NOMO-1 treated with DMSO at 0.1 percent for 48 hours (cell line): ENCODE data around the gene FAM240A.

ENCODE experiments used
- DNase-seq: peaks from one replicate; lab custom pipeline; 2025; ENCODE audit not compliant: unreplicated experiment; lab: John Stamatoyannopoulos, UW

FAM240A gene

DNA sequence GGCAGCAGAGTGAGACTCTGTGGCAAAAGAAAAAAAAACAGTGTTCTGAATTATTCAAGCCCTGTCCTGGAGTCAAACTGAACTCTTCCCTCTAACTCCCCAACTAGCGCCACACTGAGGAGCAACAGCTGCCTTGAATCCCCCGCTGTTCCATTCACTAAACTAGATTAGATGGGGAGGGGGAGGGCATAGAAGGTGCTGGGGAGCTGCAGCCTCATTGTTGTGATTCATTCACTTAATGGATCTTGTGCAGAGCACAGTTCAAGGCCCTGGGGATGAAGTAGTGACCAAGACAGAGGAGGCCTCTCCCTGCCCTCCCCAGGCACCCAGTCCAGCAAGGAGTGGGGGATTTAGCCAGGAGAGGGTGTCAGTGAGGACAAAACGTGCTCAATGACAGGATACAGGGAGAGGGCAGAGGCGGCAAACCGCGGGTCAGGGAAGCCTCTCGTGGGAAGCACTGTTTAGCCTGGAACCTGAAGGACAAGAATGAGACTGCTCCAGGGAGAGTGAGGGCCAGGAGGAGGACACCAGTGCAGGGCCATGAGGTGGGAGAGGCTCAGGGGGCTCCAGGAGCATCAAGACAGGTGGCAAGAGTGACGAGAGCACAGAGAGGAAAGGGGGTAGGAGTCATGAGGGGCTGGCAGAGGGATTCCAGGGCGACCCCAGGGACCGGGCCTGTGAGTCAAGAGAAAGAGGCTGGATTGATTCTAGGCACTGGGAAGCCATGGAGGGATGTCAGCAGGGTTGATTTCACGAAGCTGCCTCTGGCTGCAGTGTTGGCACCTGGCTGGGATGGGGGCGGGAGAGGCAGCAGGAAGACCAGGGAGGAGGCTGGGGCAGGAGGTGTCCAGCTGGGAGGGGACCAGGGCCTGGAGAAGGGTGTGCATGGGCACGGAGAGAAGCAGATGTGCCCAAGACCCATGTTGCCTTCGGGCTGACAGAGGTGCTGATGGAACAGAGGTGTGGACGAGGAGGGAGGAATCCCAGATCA lies 49.7 kb downstream of the FAM240A start:
- no peak for DNase-seq

- no peak for DNase-seq
Measured at GRCh38 chr3:46662771-46663551, 50.6 kb downstream of the FAM240A start.

GRCh38 chr3:46663591-46664135 lies 51.3 kb downstream of the FAM240A start:
- no peak for DNase-seq

DNA sequence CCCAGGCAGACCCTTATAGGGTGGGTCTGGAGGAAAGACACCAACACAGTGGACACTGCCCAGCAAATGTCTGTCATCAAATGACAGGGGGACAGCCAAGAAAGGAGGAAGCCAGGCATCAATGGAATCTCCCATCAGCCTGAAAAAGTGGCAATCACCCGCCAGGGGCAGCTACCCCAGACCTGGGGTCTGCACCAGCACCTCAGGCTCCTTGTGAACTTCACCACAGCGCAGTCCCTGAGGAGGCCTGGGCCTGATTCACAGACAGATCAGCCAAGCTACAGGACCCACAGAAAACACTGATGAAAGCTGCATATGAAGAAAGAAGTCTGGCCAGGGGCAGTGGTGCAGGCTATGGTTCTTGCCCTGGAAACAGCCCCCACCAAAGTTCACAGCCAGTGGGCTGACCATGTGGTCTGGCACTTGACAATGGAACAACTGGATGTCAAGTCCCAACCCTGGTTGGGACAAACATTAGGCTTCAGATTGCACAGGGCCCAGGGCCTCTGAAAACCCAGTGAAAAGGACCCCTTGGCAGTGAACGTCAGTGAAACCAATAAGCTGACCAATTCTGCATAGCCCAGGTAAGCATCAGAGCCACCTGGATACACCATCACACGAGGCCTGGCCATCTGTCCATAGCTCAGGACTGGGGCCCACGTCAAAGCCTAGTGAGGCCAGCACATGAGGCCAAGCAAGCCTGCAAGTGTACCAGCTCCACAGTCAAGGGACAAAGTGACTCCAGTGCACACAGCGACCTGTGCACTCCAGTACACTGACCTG lies 52.1 kb downstream of the FAM240A start:
- no peak for DNase-seq

- DNase-seq = no peak
Measured at GRCh38 chr3:46664971-46665762, 52.8 kb downstream of the FAM240A start.

GRCh38 chr3:46665763-46666452 lies 53.6 kb downstream of the FAM240A start:
- DNase-seq = no peak

DNA sequence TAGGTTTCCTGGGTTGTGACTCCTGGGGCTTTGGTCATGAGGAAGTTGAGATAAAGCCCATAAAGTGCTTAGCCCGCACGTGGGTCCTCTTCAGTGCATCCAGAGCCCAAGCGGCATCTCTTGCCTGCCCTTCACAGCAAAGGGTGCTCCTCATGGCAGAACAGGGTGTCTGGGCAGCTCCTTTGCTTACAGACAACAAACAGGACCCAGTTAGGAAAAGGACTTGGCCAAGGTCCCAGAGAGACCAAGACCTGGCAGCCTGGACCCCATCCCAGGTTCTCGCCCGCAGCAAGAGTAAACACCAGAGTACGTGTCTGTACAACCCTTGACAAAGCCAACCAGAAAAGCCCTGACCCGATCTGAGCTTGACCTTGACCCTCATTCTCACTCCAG lies 54.1 kb downstream of the FAM240A start:
- DNase-seq = no peak

GRCh38 chr3:46667061-46667621 lies 54.8 kb downstream of the FAM240A start:
- DNase-seq = no peak

DNA sequence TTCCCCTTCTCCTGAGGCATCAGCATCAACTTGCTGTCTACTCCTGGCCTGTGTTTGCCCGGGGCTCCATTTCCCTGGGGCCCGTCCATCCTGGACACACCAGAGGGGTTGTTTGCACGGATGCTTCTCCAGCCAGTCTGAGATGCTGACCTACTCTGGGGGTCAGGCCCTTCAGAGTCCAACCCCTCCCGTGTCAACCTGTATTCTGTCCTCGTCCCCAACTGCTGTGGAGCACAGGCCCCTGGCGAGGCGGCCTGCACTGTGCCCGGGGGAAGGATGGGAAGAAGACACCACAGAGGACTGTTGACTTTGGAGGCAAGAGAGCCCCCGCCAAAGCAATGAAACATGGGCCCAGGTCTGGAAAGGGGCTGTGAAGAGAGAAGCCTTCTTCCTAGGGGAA lies 55.3 kb downstream of the FAM240A start:
- DNase-seq = no peak

DNA sequence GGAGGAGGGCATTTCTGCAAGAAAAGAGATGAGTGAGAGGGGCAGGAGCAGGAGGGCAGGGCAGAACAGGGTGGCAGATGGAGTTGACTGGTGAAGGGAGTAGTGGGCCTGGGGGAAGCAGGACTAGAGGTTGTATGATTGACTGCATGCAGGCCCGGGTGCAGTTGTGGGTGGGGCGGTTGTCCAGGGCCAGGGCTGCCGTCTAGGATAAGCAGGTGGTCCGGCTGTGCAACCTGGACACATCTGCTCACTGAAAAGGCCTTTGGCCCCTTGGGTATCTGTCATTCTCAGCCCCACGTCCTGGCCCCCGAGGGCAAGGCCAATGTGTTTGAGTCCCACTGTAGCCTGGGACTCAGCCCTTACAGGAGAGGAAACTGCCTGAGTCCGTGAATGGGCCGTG lies 55.8 kb downstream of the FAM240A start:
- no peak for DNase-seq

DNA sequence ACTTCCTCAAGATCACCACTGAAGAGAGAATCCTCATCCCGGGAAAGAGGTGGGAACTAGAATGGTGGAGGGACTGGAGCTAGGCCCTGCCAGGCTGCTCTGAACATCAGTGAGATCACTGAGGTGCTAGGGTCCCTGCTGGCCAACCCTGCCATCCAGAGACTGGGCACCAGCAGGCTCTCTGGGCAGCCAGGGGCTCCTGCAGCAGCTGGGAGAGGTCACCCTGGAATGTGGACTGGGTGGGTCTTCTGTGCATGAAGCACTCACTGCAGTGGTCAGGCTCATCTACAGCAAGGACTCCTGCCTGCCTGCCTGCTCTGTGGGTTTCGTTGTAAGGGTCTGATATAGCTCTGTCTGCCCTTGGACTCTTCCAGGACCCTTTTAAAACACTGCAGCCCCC lies 56.3 kb downstream of the FAM240A start:
- no peak for DNase-seq

DNA sequence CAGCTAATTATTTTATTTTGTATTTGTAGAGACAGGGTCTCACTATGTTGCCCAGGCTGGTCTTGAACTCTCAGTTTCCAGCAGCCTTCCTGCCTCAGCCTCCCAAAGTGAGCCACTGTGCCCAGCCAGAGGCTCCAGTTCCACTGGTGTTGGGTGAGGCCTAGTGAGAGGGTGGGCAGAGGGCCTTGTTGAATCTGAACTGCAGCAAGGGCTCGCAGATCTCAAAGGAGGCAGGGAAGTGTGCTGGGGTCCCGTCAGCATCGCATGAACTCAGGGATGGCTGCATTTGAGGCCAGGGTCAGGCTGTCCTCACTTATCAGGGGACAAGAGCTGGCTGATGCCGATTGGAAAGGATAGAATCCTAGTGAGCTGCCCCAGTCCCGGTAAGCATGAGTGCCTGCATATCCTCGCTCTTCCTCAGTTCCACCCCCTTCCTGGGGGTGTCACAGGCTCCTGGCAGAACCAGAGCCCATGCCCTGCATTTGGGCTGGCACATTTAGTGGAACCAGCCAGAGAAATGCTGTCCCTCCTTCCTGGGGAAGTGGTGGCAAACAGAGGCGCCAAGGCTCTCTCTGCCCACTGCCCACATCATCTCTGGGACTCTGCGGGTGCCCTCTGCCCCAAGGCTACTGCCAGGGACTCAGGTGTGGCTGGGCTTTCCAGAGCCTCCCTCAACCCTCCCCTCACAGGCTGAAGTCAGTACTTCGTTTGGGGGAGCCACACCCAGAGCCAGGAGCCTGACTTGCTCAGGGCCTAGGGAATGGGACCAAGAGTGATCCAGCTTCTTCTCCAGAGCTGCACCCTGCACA lies 57.1 kb downstream of the FAM240A start:
- DNase-seq = no peak

DNA sequence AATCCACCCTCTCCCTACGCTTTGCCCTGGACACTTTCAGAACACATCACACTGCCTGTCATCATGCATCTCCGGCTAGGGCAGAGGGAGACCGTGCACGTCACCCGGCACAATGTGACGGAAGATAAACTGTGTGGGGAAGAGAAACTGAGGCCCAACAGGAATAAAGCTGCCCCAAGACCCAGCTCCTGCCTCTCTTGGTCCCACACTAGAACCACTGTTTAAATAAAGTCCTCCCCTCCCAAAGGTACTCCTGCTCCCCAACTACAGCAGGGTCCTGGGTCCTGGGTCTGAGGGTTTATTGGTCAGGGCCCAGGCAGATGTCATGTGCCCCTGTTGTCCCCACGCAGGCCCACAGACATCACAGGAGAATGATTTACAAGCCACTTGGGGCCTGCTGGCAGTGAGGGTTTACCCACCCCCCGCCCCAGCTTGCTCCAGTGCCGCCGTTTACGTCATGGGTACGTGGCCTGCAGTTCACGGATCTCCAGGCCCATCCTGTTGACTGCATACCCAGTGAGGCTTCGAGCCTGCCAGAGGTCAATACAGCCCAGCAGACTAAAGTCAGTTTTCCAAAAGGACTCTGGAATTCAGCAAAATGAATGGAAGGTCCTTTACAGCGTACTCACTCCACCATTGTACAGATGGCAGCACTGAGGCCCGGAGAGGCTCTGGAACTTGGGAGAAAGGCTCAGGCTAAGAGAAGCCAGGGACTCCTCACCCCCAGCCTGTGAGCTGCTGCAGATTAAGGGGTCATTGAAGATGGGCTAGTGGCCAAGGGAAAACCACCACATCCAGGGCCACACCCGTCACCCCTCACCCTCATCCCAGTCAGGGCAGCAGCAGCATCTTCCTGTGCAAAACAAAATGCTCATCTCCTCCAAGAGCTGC lies 57.9 kb downstream of the FAM240A start:
- no peak for DNase-seq

- no peak for DNase-seq
Measured at GRCh38 chr3:46670891-46671427, 58.6 kb downstream of the FAM240A start.

- DNase-seq = no peak
Measured at GRCh38 chr3:46671541-46672348, 59.4 kb downstream of the FAM240A start.

DNA sequence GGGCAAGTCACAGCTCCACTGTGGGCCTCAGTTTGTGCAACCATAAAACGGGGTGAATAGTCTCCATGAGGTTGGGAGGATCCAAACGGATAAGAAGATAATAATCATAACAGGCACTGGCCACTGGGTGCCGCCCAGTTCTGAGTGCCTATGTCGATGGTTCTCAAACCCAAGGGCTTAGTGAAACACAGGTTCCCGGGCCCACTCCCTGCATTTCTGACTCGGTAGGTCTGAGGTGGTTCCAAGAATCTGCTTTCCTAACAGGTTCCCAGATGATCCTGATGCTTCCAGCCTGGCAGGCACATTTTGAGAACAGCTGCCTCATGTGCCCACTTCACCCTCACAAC lies 60.0 kb downstream of the FAM240A start:
- no peak for DNase-seq
